H1 (cell line): ENCODE results near the gene DCDC2B. TPM values are rescaled to one million over a fixed set of nuclear protein-coding genes. Genes with fewer than 3 reads are reported as not detected.

Source experiments
- CTCF ChIA-PET: fragments of 300-600 bp; sonication (Branson Sonifier 250); formaldehyde crosslinking; loops from one replicate; lab custom pipeline; 2021; ENCODE audit not compliant: partially characterized antibody; lab: Charles Lee
- POLR2A ChIA-PET: fragments of 300-600 bp; sonication (Branson Sonifier 250); formaldehyde crosslinking; loops from one replicate; lab custom pipeline; 2021; ENCODE audit warnings: inconsistent platforms; ENCODE audit not compliant: partially characterized antibody; lab: Charles Lee
- DNase-seq, 2 experiments: peaks; one replicate each; pipeline versions ENCODE4 v3.0.0 to v3.0.0-alpha.2; 2010 to 2022; ENCODE audit warnings: low spot score in 2 of 2, low read depth in 1 of 2, mixed read lengths in 1 of 2
- FAIRE-seq: peaks from 2 replicates; lab custom pipeline; 2011; peaks lifted over from hg19 to GRCh38; lab: Jason Lieb, UNC
- H2AFZ ChIP-seq: 2 replicates; pipeline ENCODE4 v1.8.1; 2012; ENCODE audit warnings: low read length, inconsistent platforms
- H2AK5ac ChIP-seq: 2 replicates; pipeline ENCODE4 v1.6.1; 2013; ENCODE audit warnings: low read depth, low read length
- H2BK120ac ChIP-seq: replicated peaks from 2 replicates; pipeline ENCODE3; 2013; ENCODE audit warnings: low read depth, low read length, inconsistent platforms
- H2BK12ac ChIP-seq: 2 replicates; pipeline ENCODE4 v1.6.1; 2013; ENCODE audit warnings: low read depth, low read length
- H2BK15ac ChIP-seq: 2 replicates; pipeline ENCODE4 v1.6.1; 2013; ENCODE audit warnings: low read length
- H2BK20ac ChIP-seq: 2 replicates; pipeline ENCODE4 v1.6.1; 2013; ENCODE audit warnings: low read length
- H2BK5ac ChIP-seq: 2 replicates; pipeline ENCODE4 v1.6.1; 2013; ENCODE audit warnings: low read depth, low read length
- H3K14ac ChIP-seq: 2 replicates; pipeline ENCODE4 v1.6.1; 2013; ENCODE audit warnings: inconsistent platforms; ENCODE audit not compliant: insufficient read length
- H3K18ac ChIP-seq: 2 replicates; pipeline ENCODE4 v1.6.1; 2013; ENCODE audit warnings: low read length; ENCODE audit errors: extremely low read depth
- H3K23ac ChIP-seq: 2 replicates; pipeline ENCODE4 v1.6.1; 2013; ENCODE audit warnings: inconsistent platforms; ENCODE audit not compliant: insufficient read length
- H3K23me2 ChIP-seq: 2 replicates; pipeline ENCODE4 v1.6.1; 2013; ENCODE audit warnings: low read depth, low read length
- H3K27ac ChIP-seq: 2 replicates; pipeline ENCODE4 v1.6.1; 2011; ENCODE audit warnings: low read depth, low read length, inconsistent platforms
- H3K27me3 ChIP-seq, 4 experiments: replicated peaks in 1 of 4; 1 replicate in 1 of 4; 2 replicates in 3 of 4; pipeline versions ENCODE4 v1.6.1 to v1.8.1; 2011 to 2013; ENCODE audit warnings: low read length in 3 of 4, mild to moderate bottlenecking in 3 of 4, inconsistent platforms in 2 of 4, mixed read lengths in 2 of 4, moderate library complexity in 1 of 4; ENCODE audit not compliant: control insufficient read depth in 3 of 4, insufficient read depth in 3 of 4; ENCODE audit errors: extremely low read depth in 1 of 4
- H3K36me3 ChIP-seq, 4 experiments: 2 replicates each; pipeline versions ENCODE4 v1.6.1 to v1.8.1; 2011 to 2013; ENCODE audit warnings: mild to moderate bottlenecking in 4 of 4, low read length in 3 of 4, moderate library complexity in 2 of 4, control low read depth in 1 of 4, inconsistent platforms in 1 of 4; ENCODE audit not compliant: insufficient read depth in 4 of 4, control insufficient read depth in 2 of 4
- H3K4ac ChIP-seq: replicated peaks from 2 replicates; pipeline ENCODE3; 2013; ENCODE audit warnings: low read length, low read depth, mixed read lengths, inconsistent platforms; ENCODE audit not compliant: insufficient read length
- H3K4me1 ChIP-seq, 4 experiments: replicated peaks in 1 of 4; 1 replicate in 1 of 4; 2 replicates in 3 of 4; pipeline versions ENCODE4 v1.6.1 to v1.8.1; 2011 to 2013; ENCODE audit warnings: low read length in 3 of 4, inconsistent platforms in 2 of 4, mixed read lengths in 1 of 4; ENCODE audit not compliant: insufficient read depth in 4 of 4, control insufficient read depth in 3 of 4
- H3K4me2 ChIP-seq, 2 experiments: 2 replicates each; pipeline versions ENCODE4 v1.6.1 to v1.8.1; 2011 to 2013; ENCODE audit warnings: low read depth in 2 of 2, low read length in 2 of 2, control low read depth in 1 of 2, inconsistent platforms in 1 of 2, mild to moderate bottlenecking in 1 of 2; ENCODE audit not compliant: insufficient read depth in 1 of 2
- H3K4me3 ChIP-seq, 4 experiments: fragments of 200-600, 300-600 bp in 1 of 4; sonication (generic), shearing (Covaris generic), sonication (Bioruptor Twin) in 1 of 4; 2 replicates each; pipeline versions ENCODE4 v1.5.1 to v1.8.1; 2011 to 2016; ENCODE audit warnings: low read length in 4 of 4, low read depth in 3 of 4, control low read depth in 2 of 4, inconsistent platforms in 2 of 4, mild to moderate bottlenecking in 2 of 4, mixed read lengths in 1 of 4, moderate library complexity in 1 of 4; ENCODE audit not compliant: insufficient read depth in 2 of 4; ENCODE audit errors: extremely low read depth in 1 of 4
- H3K56ac ChIP-seq: replicated peaks from 2 replicates; pipeline ENCODE3; 2013; ENCODE audit warnings: low read depth, mild to moderate bottlenecking, mixed read lengths, low read length, inconsistent platforms; ENCODE audit not compliant: insufficient read length
- H3K79me1 ChIP-seq: 2 replicates; pipeline ENCODE4 v1.6.1; 2013; ENCODE audit warnings: low read depth, low read length, control low read depth
- H3K79me2 ChIP-seq, 2 experiments: 2 replicates each; pipeline versions ENCODE4 v1.6.1 to v1.8.1; 2012 to 2013; ENCODE audit warnings: low read length in 2 of 2, mild to moderate bottlenecking in 2 of 2, inconsistent platforms in 1 of 2; ENCODE audit not compliant: insufficient read depth in 2 of 2, control insufficient read depth in 1 of 2
- H3K9ac ChIP-seq, 4 experiments: replicated peaks in 1 of 4; 1 replicate in 1 of 4; 2 replicates in 3 of 4; pipeline versions ENCODE4 v1.6.1 to v1.8.1; 2011 to 2013; ENCODE audit warnings: low read depth in 3 of 4, low read length in 3 of 4, control low read depth in 2 of 4, mild to moderate bottlenecking in 2 of 4, moderate library complexity in 2 of 4, inconsistent platforms in 1 of 4; ENCODE audit errors: extremely low read depth in 1 of 4
- H3K9me3 ChIP-seq, 2 experiments: 2 replicates each; pipeline versions ENCODE4 v1.6.1 to v1.8.1; 2012 to 2013; ENCODE audit warnings: mild to moderate bottlenecking in 2 of 2, moderate library complexity in 2 of 2, control low read depth in 1 of 2, inconsistent platforms in 1 of 2, low read depth in 1 of 2, low read length in 1 of 2, mixed read lengths in 1 of 2; ENCODE audit not compliant: insufficient read depth in 2 of 2
- H4K20me1 ChIP-seq, 2 experiments: replicated peaks in 1 of 2; 2 replicates each; pipeline versions ENCODE3 to v1.8.1; 2011 to 2013; ENCODE audit warnings: inconsistent platforms in 2 of 2, low read length in 2 of 2, mild to moderate bottlenecking in 1 of 2; ENCODE audit not compliant: insufficient read depth in 2 of 2, control insufficient read depth in 1 of 2
- H4K5ac ChIP-seq: 2 replicates; pipeline ENCODE4 v1.6.1; 2013; ENCODE audit warnings: low read length, low read depth, mixed read lengths, inconsistent platforms; ENCODE audit not compliant: insufficient read length
- H4K8ac ChIP-seq: 2 replicates; pipeline ENCODE4 v1.8.0; 2013; ENCODE audit warnings: mild to moderate bottlenecking, moderate library complexity, low read length, inconsistent platforms; ENCODE audit not compliant: insufficient read depth; ENCODE audit errors: extremely low read depth
- H4K91ac ChIP-seq: replicated peaks from 2 replicates; pipeline ENCODE3; 2013; ENCODE audit warnings: low read length, mixed read lengths, inconsistent platforms; ENCODE audit not compliant: insufficient read length
- BCL11A ChIP-seq, 2 experiments: IDR thresholded peaks; one replicate each; pipeline ENCODE4 v1.6.1; 2011; ENCODE audit warnings: low read depth in 2 of 2, low read length in 2 of 2, mild to moderate bottlenecking in 2 of 2
- EP300 ChIP-seq, 2 experiments: IDR thresholded peaks; 1 replicate in 1 of 2; 2 replicates in 1 of 2; pipeline ENCODE4 v1.6.1; 2011 to 2012; ENCODE audit warnings: low read depth in 2 of 2, low read length in 2 of 2, mild to moderate bottlenecking in 2 of 2, borderline replicate concordance in 1 of 2, inconsistent platforms in 1 of 2, moderate library complexity in 1 of 2
- KDM1A ChIP-seq: fragments of 200-600, 300-600 bp; sonication (generic); IDR thresholded peaks from 2 replicates; pipeline ENCODE4 v1.7.1; 2016; ENCODE audit warnings: mild to moderate bottlenecking, low read length, borderline replicate concordance
- KDM5A ChIP-seq: fragments of 200-600 bp; IDR thresholded peaks from 2 replicates; pipeline ENCODE4 v1.7.1; 2012; ENCODE audit warnings: mild to moderate bottlenecking, low read length, inconsistent platforms, mixed read lengths
- NANOG ChIP-seq: IDR thresholded peaks from 2 replicates; pipeline ENCODE4 v1.6.1; 2011; ENCODE audit warnings: low read length, low read depth, mild to moderate bottlenecking, inconsistent platforms; ENCODE audit not compliant: insufficient read depth, poor library complexity, severe bottlenecking
- SP2 ChIP-seq: IDR thresholded peaks from 2 replicates; pipeline ENCODE4 v1.6.1; 2012; ENCODE audit warnings: mild to moderate bottlenecking, low read length, inconsistent platforms
- TBP ChIP-seq: IDR thresholded peaks from 2 replicates; pipeline ENCODE4 v1.6.1; 2011; ENCODE audit warnings: low read depth, low read length, improper control_type of control experiment
- WGBS, 2 experiments: shearing (Covaris generic) in 1 of 2; methylation state at CpG; one replicate each; pipeline versions ENCODE4 v1.1.6 to v1.1.7; 2013 to 2015; ENCODE audit warnings: low lambda C conversion rate in 2 of 2, mixed read lengths in 2 of 2, inconsistent platforms in 1 of 2, low coverage in 1 of 2, missing lambda C conversion rate in 1 of 2; ENCODE audit not compliant: insufficient replicate concordance in 2 of 2, insufficient coverage in 1 of 2, insufficient read length in 1 of 2; ENCODE audit errors: extremely low coverage in 1 of 2, missing lambda C conversion rate in 1 of 2; 5-methylcytosine and 5-hydroxymethylcytosine counted together
- polyA plus RNA-seq, 7 experiments: library from polyadenylated mRNA; depleted of rRNA in 3 of 7; stranded (reverse) in 5 of 7; unstranded in 2 of 7; fragments of >200 nt in 5 of 7; fragments of 200-250 nt in 2 of 7; gene quantifications; 1 replicate in 5 of 7; 2 replicates in 1 of 7; 4 replicates in 1 of 7; pipeline versions ENCODE4 v1.2.1 to v1.2.3, GENCODE V29; 2011 to 2013; ENCODE audit warnings: missing spikeins in 2 of 7, mixed read lengths in 2 of 7
- total RNA-seq: library from RNA; stranded (reverse); fragmentation: NEBNext Ultra II Directional; extraction: Animal tissue kit (Norgen Biotek cat#: 25700); gene quantifications from 2 replicates; pipeline ENCODE4 v1.2.1, GENCODE V29; 2021

DCDC2B gene
- total and polyA plus RNA-seq, 2 of the 8 experiments (the other 6 are each of a cell fraction or from before 2014, with no cell fraction given): not detected

DNA sequence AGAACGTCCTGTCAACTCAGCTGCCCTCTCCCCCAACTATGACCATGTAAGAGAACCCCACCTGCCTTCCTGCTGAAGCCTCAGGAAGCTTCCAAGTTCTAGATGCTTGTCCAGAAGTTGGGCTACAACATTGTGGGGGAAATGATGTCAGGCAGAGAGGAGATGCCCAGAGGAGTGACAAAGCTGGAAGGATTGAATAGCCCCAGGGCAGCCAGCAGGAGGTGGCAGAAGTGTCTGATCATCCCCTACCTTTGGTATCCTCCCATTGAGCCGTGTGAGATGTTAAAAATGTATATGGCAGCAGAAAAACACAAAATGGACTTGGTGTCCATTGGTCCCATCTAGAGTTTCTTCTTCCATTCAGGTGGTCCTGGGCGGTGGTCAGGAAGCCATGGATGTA lies 19.9 kb downstream of the DCDC2B start:
- no peak for TF ChIP-seq KDM5A
- TF ChIP-seq TBP: no peak
- no peak for TF ChIP-seq KDM1A
- TF ChIP-seq SP2: no peak
- TF ChIP-seq EP300 (IDR thresholded peaks at IDR 0.05; ENCODE audit: borderline replicate concordance in 1 of 2, low read depth in 2 of 2, low read length in 2 of 2): no peak
- no peak for TF ChIP-seq NANOG
- TF ChIP-seq BCL11A (IDR thresholded peaks at IDR 0.05; ENCODE audit: low read depth in 2 of 2, low read length in 2 of 2): no peak

More for the DNA sequence above, 19.9 kb downstream of the DCDC2B start:
- Histone ChIP-seq H4K8ac (no peak overlapping the region), H3K18ac (no peak overlapping the region), H3K4me2 (no peak overlapping the region), H4K5ac (no peak overlapping the region), H3K23ac (no peak overlapping the region), H3K4me3 (no peak overlapping the region), H3K9ac (no peak overlapping the region), H2AK5ac (no peak overlapping the region), H3K9me3 (no peaks in the 10 kb centered on the region), H3K36me3 (peaks cover 25 to 73% (median 52%) of the 10 kb centered on the region in 4 experiments), H2AFZ (no peak overlapping the region), H3K79me2 (peaks cover 0 to 3% of the 10 kb centered on the region in 2 experiments; a peak in 2 of 4 replicates), H3K56ac (no peak overlapping the region), H2BK120ac (no peak overlapping the region), H3K27ac (no peak overlapping the region), H3K23me2 (no peaks in the 10 kb centered on the region), H4K20me1 (peaks cover 0 to 8% of the 10 kb centered on the region in 2 experiments), H3K4ac (no peak overlapping the region), H3K79me1 (0 out of 2 replicates have a peak, but pooled peaks cover 2% of the 10 kb centered on the region), H3K14ac (no peak overlapping the region), H4K91ac (no peak overlapping the region), H2BK12ac (no peak overlapping the region), H2BK5ac (no peak overlapping the region), H3K27me3 (no peaks in the 10 kb centered on the region), H2BK15ac (no peak overlapping the region), H2BK20ac (no peak overlapping the region), H3K4me1 (no peaks in the 10 kb centered on the region)
- CTCF ChIA-PET: interaction anchor here (1.0 to 6.8 kb wide), 5 partner anchors 9 to 88 kb away, joined by 3 to 38 read pairs (median 4); no protein-coding TSS in a partner anchor
- POLR2A ChIA-PET: interaction anchor here (1.0 to 3.0 kb wide), 8 partner anchors 9 to 122 kb away, joined by 3 to 31 read pairs (median 4); no protein-coding TSS in a partner anchor
- DNase-seq (no peak), FAIRE-seq (no peak)
- WGBS, 2 experiments: 87% methylated on average over 3 of the region's 3 CpGs; no CpG with 5 or more reads in 1 of the 2 experiments
